Measurements from ENCODE around the gene EIF1AD.
"Not testable (repeated sequence)": the region's sequence is repeated elsewhere in the genome, so short reads cannot be mapped to it uniquely, and the experiment has no call there.

The EIF1AD gene

DNA sequence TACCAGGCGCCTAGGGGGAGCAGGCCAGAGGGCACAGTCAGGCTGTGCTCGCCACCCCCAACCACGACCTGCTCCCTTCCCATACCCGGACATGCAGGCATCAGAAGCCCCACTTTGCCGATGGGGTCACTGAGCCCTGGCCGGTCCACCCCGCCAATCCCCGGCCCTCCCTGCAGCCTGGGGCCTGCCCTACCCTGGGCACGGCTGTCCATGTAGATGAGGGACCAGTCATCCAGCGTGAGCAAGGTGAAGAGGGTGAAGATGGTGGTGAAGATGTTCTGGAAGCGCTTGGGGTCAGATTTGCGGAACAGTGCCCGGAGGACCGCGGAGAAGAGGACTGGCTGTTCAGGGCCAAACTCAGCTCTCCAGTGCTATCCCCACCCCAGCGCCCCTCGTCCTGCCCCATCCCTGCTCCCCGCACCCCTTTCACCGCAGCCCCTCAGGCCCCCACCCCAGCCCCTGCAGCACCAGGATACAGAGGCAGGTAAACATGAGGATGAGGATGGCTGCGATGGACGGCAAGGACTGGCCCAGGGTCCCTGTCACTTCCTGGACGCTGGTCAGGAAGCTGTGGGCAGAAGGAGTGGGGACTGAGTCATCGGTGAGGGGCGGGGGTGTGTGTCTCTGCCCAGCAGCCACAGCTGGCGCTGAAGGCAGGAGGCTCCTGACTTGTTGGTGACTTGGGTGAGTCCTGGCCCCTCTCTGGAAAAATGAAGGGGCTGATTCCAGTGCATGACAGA is 18.8 kb upstream of the EIF1AD start:
- peak; percentile 61 for DNase-seq

DNA sequence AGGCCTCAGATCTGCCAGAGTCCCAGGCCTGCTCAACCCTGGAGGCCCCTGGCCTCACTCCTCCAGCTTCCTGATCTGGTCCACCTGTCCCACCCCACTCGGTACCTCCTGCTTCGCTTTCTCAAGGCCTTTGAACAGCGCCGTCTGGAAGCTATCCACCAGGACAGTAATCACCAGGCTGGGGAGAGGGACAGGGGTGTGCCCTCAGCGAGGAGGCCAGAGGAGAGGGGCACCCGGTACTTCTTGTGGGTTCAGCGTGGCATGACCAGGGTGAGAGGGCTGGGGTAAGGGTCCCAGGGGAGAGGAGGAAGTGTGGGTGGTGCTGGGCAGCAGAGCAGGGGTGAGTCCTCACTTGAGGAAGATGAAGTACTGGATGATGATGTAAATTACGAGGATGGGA is 18.3 kb upstream of the EIF1AD start:
- no peak for DNase-seq

DNA sequence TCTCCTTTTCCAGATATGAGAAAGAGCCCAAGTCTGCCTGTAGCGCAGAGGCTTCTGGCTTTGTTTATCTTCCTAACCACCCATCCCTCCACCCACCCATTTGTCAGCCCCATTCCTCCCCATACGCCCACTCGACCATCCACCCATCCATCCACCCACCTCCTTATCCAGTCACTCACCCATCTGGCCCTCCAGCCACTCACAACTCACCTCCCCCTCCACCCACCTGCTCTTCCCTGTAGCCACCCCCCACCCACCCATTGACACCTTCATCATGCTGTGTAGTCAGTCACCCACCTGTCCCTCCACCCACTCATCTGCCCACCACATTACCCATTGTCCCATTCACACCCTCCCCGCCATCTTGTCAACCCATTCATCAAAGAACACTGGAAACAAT is 15.4 kb upstream of the EIF1AD start:
- DNase-seq = no peak

- no peak for DNase-seq
Measured at GRCh38 chr11:66016793-66017177, 14.8 kb upstream of the EIF1AD start.

- no peak for DNase-seq
Measured at GRCh38 chr11:66015936-66016792, 14.2 kb upstream of the EIF1AD start.

DNA sequence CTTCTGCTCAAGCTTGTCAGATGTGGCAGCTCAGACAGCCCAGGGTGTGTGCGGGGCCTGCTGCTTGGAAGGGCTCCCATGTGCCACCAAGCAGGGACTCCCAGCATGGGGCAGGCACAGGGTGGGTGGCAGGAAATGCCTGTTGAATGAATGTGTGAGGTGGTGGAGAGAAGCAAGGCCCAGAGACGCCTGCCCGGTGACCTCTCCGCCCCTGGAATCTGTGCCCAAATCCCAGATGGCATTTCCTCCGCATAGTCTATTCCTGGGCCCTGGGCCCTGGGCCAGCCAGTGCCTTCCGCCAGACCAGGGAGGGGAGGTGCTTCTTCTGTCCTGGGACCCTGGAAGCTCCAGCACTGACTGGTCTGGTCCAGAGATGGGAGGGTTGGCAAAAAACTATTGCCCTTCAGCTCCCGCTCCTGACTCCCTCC is 13.5 kb upstream of the EIF1AD start:
- no peak for DNase-seq

GRCh38 chr11:66014804-66015453 is 13.0 kb upstream of the EIF1AD start:
- DNase-seq = no peak

- DNase-seq = no peak
Measured at GRCh38 chr11:66013762-66014100, 11.8 kb upstream of the EIF1AD start.

DNA sequence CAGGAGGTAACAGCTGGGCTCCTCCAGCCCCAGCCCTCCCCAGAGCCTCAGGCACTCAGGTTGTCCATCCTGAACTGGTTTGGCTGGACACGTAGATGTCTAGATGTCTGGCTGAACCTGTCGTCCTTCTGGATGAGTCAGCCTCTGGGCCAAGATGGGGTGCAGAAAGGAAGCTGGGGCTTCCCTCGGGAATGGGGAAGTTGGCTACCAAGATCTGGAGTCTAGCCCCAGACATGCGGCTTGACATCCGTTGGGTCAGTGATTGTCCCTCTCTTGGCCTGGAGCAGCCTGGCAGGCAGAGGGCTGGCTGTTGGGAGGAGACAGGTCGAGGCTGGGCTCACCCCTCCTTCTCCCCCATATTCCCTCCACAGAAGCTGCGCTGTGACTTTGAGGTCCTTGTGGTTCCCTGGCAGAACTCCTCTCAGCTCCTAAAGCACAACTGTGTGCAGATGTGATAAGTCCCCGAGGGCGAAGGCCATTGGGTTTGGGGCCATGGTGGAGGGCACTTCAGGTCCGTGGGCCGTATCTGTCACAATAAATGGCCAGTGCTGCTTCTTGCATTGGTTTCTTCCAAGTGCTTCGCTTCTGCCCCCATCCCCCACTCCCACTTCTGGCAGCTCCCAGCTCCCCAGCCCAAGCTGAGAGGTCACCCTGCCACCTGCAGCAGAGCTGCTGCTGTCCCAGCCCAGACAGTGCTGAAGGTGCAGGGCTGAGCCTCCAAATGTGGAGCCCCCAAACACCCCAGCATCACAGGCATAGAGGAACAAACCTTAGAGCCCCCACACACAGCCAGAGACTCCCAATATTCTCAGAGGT is 11.2 kb upstream of the EIF1AD start:
- no peak for DNase-seq

- no peak for DNase-seq
Measured at GRCh38 chr11:66012371-66012945, 10.5 kb upstream of the EIF1AD start.

DNA sequence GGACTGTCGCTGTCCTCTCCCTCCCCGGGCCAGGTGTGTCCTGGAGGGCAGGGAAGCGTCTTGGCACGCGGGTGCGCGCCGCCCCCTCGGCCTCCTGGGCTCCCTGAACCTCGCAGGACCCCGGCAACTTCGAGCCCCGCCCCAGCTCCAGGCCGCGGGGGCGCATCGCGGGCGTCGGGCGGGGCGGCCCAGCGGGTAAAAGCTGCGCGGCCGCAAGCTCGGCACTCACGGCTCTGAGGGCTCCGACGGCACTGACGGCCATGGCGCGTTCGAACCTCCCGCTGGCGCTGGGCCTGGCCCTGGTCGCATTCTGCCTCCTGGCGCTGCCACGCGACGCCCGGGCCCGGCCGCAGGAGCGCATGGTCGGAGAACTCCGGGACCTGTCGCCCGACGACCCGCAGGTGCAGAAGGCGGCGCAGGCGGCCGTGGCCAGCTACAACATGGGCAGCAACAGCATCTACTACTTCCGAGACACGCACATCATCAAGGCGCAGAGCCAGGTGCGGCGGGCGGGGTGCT is 9.9 kb upstream of the EIF1AD start, which contains the start of gene CST6:
CST6 (plus strand) TSS at position 224 of the 519 bp plus-strand sequence; CDS start at position 261, 37 bp downstream.
- DNase-seq = no peak

GRCh38 chr11:66011239-66011784 is 9.4 kb upstream of the EIF1AD start:
- no peak for DNase-seq

DNA sequence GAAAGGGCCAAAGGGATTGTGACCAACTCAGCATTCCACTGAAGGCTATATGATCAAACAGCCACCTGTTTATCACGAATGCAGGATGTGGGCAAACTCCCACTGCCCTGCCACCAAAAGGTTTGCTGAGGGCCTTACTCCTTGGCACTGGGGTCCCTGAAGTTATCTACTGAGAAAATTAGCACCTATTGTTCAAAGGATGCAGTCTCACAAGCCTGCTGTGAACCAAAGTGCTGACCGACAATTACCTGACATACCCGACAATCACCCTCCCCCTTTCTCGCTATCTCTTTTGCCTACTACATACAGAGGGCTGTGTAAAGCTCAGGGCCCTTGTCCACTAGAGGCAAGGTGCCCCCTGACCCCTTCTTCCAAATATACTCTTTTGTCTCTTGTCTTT is 8.1 kb upstream of the EIF1AD start:
- not testable (repeated sequence) for DNase-seq

DNA sequence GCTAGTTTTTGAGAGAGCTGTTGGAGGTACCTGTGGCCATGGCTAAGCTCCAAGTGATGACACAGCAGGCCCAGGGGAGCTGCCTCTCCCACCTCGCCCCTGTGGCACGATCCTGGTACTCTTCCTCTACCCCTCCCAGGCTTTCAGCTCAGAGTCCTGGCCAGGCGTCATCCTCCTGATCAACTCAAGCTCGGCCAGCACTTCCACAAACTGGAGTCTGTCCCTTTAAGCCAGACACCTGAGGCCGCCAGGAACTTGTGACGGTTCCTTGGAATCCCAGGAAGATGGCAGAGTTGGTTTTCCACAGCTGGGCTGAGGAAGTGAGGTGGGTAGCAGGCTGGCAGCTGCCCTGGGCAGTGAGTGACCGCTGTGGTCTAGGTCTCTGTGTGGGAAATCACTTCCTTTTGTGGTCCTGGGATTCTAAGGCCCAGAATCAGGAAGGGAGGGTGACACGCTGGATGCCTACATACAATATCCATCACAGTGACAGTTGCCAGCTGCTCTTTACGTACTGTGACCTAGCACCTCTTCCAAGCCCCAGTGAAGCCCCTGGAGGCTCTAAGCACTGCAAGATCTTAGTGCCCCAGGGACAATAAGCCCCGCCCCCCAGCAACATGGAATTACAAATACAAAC is 6.6 kb upstream of the EIF1AD start:
- no peak for DNase-seq

DNA sequence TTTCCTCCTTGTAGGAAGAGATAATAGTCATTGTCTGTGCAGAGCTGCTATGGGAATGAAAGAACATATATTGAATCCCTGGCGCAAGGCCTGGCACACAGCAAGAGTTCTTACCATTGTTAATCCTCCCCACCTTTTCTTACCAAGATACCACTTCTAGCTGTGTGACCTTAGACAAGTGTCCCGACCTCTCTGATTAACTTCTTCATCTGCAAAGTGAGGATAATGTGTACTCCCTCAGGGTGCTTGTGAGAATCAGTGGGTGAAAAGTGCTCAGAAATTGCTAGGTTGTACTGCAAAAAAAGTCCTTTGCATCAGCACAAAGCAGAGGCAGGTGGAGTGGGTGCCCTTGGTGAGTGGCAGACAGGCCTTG is 6.1 kb upstream of the EIF1AD start:
- no peak for DNase-seq

GRCh38 chr11:66007201-66007634 is 5.3 kb upstream of the EIF1AD start:
- no peak for DNase-seq

- no peak for DNase-seq
Measured at GRCh38 chr11:66006891-66007176, 4.9 kb upstream of the EIF1AD start.

- DNase-seq = no peak
Measured at GRCh38 chr11:66006134-66006890, 4.4 kb upstream of the EIF1AD start.

DNA sequence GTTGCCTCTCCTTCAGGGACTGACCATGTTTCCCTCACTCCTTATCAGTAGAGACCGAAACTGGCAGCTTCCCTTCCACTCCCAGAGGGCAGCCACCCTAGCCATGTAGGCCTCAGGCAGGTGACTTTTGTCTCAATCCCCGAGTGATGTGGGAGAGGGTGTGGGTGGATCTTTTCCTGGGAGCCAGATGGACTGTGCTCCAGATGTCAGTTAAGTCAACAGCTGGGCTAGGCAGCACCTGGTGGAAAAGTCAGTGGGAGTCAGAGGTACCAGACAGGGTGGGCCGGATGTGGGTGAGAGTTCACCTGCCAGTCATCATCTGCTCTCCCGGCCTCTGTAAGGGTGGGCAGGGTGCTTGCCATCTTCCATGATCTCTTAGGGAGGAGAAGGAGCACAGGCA is 2.2 kb upstream of the EIF1AD start:
- DNase-seq = no peak

- DNase-seq = no peak
Measured at GRCh38 chr11:66003291-66003690, 1.3 kb upstream of the EIF1AD start.
